ENCODE data around the gene ENPP7.

ENPP7 gene

GRCh38 chr17:79755591-79755990 is 24.8 kb downstream of the ENPP7 start:
- TF ChIP-seq, protein P1, sequence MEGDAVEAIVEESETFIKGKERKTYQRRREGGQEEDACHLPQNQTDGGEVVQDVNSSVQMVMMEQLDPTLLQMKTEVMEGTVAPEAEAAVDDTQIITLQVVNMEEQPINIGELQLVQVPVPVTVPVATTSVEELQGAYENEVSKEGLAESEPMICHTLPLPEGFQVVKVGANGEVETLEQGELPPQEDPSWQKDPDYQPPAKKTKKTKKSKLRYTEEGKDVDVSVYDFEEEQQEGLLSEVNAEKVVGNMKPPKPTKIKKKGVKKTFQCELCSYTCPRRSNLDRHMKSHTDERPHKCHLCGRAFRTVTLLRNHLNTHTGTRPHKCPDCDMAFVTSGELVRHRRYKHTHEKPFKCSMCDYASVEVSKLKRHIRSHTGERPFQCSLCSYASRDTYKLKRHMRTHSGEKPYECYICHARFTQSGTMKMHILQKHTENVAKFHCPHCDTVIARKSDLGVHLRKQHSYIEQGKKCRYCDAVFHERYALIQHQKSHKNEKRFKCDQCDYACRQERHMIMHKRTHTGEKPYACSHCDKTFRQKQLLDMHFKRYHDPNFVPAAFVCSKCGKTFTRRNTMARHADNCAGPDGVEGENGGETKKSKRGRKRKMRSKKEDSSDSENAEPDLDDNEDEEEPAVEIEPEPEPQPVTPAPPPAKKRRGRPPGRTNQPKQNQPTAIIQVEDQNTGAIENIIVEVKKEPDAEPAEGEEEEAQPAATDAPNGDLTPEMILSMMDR (IDR thresholded peaks at IDR 0.05; ENCODE audit: control extremely low read depth, extremely low read depth, low read depth, missing control alignments): no peak
- DNase-seq (ENCODE audit: extremely low spot score): no peak
- CTCF ChIA-PET: no interaction called here
- POLR2A ChIA-PET: no interaction called here

DNA sequence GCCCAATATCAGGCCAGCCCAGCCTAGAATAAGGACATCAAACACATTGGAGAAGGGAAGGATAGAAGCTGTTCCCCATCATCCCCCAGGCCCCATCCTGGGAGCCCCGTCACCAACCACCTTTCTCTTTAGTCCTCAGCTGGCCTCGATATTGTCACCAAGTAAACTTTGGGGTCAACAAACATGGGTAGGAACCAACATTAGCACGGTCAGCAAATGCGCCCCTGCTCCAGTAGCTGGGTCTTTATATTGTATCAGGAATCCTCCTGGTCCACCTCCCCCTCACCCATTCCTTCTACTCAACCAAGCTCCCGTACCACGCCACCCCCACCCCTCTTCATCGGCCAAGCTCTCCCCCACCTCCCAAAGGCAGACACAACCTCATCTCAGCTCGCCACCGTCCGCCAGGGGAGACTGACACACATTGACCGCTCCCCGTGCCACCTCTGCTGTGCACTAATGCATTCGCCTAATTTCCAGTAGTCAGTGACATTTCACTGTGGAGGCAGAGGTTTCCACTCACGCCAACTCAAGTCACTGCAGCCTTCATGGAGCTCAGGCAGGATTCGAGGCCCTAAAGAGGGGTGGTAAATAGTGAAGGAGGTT is 26.5 kb downstream of the ENPP7 start:
- ChIA-PET CTCF (interaction anchor here (1.0 kb wide), 1 partner anchor 15 kb away, joined by 4 read pairs; no protein-coding TSS in a partner anchor), POLR2A (interaction anchor here (0.5 kb wide), 1 partner anchor 1465 kb away, joined by 6 read pairs; no protein-coding TSS in a partner anchor)
- DNase-seq (ENCODE audit: extremely low spot score): no peak
- TF ChIP-seq, protein P1 (IDR thresholded peaks at IDR 0.05; ENCODE audit: control extremely low read depth, extremely low read depth, low read depth, missing control alignments): no peak

DNA sequence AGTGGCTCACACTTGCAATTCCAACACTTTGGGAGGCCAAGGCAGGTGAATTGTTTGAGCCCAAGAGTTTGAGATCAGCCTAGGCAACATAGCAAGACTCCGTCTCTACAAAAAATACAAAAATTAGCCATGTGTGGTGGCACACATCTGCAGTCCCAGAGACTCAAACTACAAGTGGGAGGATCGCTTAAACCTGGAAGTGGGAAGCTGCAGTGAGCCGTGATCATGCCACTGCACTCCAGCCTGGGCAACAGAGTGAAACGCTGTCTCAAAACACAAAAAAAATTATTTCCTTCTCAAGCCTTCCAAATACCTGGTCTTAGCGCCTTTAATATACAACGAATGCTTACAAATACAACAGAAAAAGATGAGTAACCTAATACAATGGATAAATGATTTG is 27.5 kb downstream of the ENPP7 start:
- DNase-seq (ENCODE audit: extremely low spot score): no peak
- ChIA-PET POLR2A (no interaction called here), CTCF (no interaction called here)
- TF ChIP-seq, protein P1 (IDR thresholded peaks at IDR 0.05; ENCODE audit: control extremely low read depth, extremely low read depth, low read depth, missing control alignments): no peak

- CTCF ChIA-PET: interaction anchor here (1.0 to 2.1 kb wide), 4 partner anchors 14 to 35 kb away, joined by 3 to 9 read pairs (median 3); no protein-coding TSS in a partner anchor
- POLR2A ChIA-PET: no interaction called here
- DNase-seq (ENCODE audit: extremely low spot score): no peak
- TF ChIP-seq, protein P1 (IDR thresholded peaks at IDR 0.05; ENCODE audit: control extremely low read depth, extremely low read depth, low read depth, missing control alignments): no peak
These were observed 29.6 kb downstream of the ENPP7 start for GRCh38 chr17:79760197-79760906.

DNA sequence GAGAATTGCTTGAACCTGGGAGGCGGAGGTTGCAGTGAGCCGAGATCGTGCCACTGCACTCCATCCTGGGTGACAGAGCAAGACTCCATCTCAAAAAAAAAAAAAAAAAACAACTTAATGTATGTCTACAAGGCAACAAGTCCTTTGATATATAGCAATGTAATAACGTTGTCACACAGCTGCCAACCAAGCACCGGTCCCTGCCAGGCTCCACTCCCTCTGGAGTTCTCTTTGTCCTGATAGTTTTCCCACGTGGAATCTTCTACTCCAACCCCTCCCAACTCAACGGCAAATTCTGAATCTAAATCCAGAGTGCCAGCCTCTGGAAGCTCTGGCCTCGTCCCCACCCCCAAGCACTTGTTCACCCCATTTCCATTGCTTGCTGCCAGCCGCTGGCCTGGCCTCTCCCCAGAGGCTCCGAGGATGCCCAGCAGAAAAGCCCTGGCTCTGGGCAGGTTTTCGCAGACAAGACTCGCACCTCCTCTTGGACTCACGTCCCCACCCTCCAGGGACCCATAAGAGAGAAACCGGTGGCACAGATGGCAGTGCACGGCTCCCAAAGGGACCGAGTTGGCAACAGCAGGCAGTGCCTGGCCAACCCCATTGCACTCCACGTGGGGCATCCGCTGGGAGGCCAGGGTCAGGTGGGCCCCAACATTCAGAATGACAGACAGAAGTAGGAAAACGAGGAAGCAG is 31.3 kb downstream of the ENPP7 start:
- DNase-seq (ENCODE audit: extremely low spot score): no peak
- POLR2A ChIA-PET: no interaction called here
- CTCF ChIA-PET: interaction anchor here (0.6 to 0.7 kb wide), 2 partner anchors 15 to 49 kb away, joined by 3 read pairs; no protein-coding TSS in a partner anchor
- TF ChIP-seq, protein P1 (IDR thresholded peaks at IDR 0.05; ENCODE audit: control extremely low read depth, extremely low read depth, low read depth, missing control alignments): no peak

GRCh38 chr17:79765708-79766107 is 35.0 kb downstream of the ENPP7 start:
- TF ChIP-seq, protein P1 (IDR thresholded peaks at IDR 0.05; ENCODE audit: control extremely low read depth, extremely low read depth, low read depth, missing control alignments): no peak
- no peak for DNase-seq (ENCODE audit: extremely low spot score)
- ChIA-PET CTCF (no interaction called here), POLR2A (no interaction called here)

All from GM10248 (cell line).